GM19035 (cell line): Measurements from ENCODE around the gene TAB2.

Source experiments
- ATAC-seq: cut with Tn5 transposase; IDR thresholded peaks from one replicate; pipeline ENCODE4 v1.9.1; 2021; ENCODE audit not compliant: unreplicated experiment

TAB2 gene, protein sequence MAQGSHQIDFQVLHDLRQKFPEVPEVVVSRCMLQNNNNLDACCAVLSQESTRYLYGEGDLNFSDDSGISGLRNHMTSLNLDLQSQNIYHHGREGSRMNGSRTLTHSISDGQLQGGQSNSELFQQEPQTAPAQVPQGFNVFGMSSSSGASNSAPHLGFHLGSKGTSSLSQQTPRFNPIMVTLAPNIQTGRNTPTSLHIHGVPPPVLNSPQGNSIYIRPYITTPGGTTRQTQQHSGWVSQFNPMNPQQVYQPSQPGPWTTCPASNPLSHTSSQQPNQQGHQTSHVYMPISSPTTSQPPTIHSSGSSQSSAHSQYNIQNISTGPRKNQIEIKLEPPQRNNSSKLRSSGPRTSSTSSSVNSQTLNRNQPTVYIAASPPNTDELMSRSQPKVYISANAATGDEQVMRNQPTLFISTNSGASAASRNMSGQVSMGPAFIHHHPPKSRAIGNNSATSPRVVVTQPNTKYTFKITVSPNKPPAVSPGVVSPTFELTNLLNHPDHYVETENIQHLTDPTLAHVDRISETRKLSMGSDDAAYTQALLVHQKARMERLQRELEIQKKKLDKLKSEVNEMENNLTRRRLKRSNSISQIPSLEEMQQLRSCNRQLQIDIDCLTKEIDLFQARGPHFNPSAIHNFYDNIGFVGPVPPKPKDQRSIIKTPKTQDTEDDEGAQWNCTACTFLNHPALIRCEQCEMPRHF

DNA sequence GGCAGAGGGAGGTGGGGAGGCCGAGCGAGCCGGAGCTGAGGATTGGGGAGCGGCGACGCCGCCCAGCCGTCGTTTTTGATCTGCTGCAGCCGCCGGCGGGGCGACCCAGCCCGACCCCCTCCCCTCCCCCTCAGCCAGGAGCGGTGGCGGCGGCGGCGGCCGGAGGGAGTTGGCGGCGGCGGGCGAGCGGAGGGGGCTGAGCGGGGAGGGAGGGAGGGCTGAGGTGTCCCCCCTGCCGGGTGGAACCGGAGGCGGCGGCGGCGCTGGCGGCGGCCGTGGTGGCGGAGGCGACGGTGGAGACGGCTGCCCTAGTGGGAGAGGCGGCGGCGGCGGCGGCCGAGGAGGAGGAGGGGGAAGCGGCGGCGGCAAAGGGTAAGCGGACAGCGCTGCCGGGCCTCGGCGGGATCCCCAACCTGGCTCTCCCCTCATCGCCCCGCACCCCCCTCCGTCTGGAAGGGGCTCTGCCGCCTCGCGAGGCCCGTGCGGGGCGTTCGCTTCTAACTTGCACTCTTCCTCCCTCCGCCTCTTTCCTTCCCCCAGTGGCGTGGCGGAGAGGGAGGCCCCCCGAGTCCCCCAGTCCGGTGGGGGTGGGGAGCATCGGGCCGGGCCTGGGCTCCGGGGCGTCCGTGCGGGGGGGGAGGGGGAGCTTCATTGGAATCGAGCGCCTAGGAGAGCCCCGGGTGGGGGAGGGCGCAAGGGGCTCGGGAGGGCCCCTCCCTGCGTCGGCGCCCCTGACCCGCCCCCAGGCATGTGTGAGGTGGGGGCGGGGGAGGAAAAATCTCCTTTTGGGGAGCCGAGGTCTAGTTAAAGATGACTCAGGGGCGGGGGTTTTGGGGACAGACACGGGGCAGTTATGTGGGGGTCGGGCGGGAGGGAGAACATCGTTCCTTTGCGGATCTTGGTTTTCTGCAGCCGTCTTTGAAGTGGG is at the start of gene TAB2:
TAB2 (plus strand) TSS at position 69 of the 928 bp plus-strand sequence. CDS start 52,286 bp downstream, outside the sequence.
- ATAC-seq: peak; percentile 26

DNA sequence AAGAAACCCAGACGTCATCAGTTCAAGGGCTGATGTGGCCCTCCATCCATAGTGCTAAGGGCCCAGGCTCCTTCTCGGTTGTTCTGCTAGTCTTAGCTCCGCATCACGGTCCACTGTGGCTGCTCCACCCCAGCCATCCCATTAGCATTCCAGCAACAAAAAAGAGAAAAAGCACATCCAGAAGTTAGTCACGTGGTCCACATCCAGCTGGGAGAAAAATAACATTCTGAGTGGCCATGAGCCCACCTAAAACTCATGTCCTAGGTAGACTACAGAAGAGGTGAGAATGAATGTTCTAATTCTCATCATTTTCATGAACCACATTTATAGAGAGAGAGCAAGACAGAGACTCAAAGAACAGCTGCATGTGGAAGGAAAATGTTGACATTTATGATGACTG is 49.4 kb upstream of the TAB2 start:
- no peak for ATAC-seq

DNA sequence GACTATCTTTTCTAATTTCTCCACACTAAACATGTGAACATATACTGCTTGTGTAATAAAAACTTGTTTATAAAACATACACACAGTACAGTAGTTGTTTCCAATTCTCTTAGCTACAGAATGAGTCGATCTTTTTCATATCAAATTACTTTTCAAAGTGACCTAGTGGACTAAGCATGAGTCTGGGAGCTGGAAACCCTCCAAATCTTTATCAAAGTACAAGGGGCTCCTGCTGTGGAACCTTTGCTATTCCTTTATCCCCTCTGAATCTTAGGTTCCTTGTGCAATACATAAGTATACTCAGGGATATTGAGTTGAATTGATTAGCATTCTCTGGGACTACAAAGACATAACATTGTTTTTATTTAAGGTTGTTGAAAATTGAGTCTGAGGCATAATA is 48.7 kb upstream of the TAB2 start:
- no peak for ATAC-seq

DNA sequence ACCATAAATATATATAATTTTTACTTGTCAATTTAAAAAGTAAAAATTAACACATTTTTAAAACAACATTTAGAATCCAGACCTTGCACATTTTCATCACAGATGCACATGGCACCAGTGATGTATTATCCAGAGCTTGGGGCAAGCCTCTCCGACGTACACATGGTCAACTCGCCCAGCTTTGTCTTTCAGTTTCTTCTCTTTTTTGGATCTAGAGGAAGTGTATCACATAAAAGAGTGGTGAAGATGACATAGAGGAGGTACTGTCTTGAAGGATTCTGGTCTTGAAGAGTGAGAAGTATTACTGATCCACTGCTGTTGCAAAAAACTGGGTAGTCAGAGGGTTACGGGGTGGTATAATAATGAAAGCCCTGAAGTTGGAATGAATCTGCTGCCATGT is 46.9 kb upstream of the TAB2 start:
- ATAC-seq: no peak

DNA sequence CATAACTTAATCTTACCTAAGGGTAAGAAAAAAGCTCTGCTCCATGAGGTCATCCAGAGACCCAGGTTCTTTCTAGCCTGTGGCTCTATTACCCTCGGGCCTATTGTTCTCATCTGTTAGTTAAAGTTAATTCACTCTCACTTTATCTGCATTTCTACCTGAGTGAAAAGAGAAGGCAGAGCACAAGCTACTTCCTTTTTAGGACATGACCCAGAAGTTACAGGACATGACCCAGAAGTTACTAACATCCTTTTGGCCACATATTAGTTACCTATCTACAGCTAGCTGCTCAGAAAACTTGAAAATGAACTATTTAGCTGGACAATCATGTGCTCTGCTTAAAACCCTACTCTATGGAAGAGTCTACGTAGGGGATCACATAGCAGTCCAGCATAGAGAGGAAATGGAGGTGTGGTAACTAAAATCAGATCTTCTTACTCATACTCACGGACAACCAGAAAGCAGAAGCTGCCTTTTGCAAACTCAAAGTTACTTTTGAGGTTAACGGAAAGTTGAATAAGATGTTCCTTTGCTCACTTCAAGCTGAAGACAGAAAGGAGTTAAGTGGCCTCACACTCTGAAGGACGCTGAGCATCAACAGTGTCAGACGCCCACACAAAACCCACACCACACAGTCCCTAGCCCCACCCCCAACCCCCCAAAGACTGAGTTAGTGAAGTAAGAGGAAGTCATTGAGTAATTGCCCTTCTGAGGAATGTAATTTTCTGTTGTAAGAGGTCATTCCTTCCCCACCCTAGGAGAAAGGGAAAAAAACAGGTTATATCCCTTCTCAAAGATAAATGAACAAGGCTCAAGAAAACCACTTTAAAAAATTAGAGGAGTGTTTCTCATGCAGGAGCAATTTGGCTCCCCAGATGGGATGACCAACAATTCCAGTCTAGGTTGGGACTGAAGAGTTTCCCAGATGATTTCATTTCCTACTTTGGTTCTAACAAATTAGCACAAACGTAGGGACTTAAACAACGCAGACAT is 45.9 kb upstream of the TAB2 start:
- peak; percentile 74 for ATAC-seq

DNA sequence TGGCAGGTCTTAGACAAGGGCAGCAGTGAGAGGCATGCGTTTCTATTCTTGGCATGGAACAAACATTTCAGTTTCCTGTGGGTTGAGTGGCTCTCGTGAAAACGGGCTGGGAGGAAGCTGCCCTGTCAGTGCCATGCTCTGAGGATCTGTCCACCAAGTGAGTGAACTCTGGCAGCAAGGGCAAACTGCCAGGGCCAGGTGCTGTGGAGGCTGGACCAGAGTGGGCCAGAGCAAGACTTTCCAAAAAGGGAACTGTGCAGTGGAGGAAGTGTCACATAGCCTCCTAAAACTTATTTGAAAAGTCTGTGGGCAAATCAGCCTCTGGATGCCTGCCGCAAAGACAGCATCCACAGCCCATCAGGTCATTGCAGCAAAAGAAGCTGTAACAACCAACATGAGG is 44.2 kb upstream of the TAB2 start:
- no peak for ATAC-seq

DNA sequence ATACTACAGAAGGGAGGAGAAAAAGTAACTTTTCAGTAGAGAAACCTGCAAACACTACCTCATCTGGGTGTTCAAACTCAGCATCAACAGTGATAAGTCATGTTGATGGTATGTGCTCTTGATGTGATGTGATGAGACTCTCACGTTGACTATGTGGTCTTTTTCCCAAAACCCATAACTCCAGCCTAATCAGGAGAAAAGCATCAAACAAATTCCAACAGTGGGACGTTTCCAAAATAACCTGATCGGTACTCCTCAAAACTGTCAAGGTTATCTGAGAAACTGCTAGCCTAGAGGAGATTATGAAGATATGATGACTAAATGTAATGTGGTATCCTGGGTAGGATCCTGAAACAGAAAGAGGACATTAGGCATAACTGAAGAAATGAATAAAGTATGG is 41.9 kb upstream of the TAB2 start:
- no peak for ATAC-seq

DNA sequence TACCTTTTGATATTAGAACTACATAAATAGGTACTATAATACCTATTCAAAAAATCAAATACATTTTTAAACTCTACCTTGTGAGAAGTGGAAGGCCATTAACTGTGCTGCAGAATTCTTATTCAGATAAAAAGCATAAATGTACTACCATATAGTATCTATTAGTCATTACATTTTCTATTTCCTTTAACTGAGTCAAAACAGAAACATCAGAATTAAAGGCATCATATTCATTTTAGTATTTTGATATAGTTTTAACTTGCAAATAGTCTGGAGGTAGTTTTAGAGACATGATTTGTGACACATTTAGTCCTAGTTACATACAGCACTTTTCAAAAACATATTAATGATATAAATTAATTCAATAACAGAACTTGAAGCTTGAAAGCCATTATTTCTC is 39.9 kb upstream of the TAB2 start:
- ATAC-seq: no peak

DNA sequence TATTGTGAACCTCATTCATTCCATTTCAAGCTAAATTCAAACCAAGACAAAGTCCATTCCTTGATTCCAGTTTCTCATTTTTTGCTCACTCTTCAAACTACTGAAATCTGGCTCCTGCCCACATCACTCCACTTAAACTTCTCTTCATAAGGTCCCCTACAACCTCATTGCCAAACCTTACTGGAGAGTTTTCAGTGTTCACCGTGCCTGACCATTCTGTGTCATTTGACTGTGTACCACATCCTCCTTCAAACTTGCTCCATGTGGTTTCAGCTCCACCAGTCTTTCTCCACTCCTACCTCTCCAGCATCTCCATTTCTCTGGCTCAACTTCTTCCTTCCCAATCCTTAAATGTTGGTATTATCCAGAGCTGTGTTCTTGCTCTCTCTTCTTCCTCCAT is 38.5 kb upstream of the TAB2 start:
- ATAC-seq: no peak

DNA sequence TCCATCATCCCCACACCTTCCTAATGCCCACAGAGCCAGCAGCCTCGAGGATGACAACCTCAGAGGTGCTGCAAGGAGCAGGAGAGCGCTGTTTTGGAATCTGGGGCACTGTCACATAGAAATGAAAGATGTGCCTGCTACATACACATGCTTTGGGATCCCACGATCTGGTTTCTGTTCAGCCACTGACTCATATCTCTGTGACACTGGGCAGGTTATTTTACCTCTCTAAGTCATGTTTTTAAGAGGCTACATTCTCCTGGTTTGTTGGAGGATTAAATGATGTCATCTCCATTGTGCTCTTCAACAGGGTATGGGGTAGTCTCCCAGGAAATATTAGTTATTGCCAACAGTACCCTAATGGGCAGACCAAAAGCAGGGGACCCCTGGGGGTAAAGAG is 32.6 kb upstream of the TAB2 start:
- no peak for ATAC-seq

DNA sequence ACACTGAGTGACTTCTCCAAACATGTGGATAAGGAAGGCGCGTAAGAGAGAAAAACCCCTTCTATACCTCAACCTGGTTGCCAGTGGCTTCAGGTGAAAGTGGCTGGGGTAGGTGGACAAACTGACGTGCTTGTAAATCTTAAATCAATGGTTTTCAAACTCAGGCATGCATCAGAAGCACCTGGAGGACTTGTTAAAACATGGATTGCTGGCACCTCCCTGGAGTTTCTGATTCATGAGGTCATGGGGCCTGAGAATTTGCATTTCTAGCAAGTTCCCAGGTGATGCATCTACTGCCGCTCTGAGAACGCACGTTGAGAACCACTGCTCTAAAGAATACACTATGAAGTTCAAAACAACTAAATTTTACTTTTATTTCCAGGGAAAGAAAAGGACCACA is 31.9 kb upstream of the TAB2 start:
- ATAC-seq: no peak

DNA sequence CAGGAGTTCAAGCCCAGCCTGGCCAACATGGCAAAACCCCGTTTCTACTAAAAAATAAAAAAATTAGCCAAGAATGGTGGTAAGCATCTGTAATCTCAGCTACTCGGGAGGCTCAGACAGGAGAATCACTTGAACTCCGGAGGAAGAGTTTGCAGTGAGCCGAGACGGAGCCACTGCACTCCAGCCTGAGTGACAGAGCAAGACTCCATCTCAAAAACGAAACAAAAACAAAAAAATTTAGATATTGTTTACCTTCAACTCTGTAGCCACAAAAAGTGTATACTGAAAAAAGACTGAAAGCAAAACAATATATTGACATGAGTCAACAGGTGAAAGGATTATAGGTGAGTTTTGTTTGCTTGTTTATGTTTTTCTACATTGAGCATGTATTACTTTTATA is 30.6 kb upstream of the TAB2 start:
- ATAC-seq: no peak

DNA sequence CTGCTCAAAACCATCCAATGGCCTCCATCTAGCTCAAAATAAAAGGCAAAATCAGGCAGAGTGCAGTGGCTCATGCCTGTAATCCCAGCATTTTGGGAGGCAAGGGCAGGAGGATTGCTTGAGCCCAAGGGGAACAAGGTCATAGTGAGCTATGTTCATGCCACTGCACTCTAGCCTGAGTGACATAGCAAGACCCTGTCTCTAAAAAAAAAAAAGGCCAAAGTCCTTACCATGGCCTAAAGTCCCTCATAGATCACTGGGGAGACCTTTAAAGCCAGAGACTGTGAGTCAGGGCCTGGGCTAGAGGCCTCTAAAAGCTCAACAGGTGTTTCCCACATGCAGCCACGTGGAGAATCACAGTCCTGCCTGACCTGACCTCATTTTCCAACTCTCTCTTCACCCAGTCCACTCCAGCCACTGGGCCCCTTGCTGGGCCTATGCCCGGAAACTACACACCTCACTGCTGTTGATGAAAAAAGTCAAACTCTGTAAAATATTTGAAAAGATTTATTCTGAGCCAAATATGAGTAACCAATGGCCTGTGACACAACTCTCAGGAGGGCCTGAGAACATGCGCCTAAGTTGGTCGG is 28.2 kb upstream of the TAB2 start:
- no peak for ATAC-seq

DNA sequence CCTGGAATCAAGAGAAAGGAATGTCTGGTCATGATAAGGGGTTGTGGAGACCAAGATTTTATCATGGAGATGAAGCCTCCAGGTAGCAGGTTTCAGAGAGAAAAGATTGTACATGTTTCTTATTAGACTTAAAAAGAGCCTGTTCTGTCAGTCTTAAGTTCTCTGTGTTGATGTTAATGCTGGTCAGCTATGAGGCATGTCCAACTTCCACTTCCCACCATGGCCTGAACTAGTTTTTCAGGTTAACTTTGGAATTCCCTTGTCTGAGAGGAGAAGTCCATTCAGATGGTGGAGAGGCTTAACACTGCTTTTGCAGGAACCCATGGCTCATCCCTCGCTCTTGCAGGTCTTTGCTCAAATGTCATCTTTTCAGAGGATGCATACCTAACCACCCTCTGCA is 27.5 kb upstream of the TAB2 start:
- no peak for ATAC-seq

DNA sequence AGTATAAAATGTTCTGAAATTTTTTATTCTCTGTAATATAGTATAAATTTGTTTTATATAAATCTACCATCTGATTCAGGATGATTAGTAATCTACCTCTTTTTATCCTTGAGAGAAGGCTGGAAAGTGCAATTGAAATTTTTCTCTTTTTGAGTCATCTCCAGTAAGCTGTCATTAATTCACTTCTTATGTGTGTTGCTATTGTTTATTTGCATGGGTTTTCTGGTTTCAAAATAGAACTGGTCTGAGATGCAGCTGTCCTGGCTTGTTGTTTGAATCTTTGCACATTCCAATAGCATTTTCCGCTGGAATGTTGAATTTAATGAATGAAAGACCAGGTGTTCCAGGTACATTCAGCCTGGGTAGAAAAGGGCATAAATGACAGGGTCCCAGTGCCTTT is 24.3 kb upstream of the TAB2 start:
- ATAC-seq: no peak

DNA sequence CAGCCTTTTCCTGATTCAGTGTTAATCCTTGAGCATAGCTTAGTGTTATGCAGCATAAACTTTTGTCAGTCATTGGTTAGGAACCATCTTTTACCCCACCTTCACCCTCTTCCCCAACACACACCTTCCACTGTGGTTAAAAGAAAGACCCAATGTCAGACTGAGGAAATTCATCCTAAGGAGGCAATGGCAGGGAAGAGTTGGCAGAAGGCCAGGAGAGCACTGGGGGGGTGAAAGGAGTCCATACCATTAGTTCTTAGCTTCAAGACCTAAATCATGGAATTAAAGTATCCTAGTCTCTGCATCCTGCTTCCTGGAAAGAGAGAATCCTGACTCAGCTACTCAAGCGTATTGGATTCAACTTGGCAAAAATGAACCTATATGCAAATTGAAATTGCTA is 16.9 kb upstream of the TAB2 start:
- ATAC-seq: no peak

DNA sequence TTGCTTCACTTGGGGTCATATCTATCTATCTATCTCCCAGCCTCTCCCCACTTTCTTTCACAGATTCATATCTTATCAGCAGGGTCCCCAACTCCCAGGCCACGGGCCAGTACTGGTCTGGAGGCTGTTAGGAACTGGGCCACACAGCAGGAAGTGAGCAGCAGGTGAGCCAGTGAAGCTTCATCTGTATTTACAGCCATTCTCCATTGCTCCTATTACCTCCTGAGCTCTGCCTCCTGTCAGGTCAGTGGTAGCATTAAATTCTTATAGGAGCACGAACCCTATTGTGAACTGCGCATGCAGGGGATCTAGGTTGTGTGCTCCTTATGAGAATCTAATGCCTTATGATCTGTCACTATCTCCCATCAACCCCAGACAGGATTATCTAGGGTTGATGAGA is 14.8 kb upstream of the TAB2 start:
- ATAC-seq: no peak

DNA sequence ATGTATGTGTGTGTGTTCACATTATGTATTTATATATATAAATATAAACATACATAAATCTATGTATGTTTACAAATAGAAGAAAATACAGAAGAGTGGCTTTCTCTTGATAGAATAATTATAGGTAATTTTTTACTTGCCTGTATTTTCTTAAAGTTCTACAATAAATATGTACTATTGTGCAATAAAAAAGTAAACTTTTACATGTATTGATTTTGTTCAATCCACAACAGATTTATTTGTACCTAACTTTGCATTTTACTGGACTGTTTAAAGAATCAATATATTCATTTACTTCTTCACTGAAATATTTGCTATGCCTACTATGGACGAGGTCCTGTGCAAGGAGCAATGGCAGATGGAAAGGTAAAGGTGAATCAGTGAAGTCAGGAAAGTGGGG is 14.0 kb upstream of the TAB2 start:
- ATAC-seq: no peak

DNA sequence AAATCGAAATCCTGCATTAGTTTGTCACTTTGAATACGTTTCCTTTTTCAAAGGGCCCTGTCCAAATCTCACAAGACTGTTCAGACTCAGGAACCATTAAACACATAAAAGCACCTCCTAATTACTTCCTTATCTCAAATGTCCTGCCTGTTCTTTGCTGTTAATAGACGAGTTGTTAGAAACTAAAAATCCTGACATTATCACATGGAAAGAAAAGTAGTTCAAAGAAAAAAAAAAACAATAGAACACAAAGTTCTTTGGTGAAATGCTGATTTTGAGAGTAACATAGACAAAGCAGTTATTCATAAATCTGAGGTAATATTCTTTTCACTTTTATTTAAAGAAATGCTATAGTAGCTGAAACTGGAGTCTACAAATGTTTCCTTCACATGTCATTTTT is 12.1 kb upstream of the TAB2 start:
- ATAC-seq: no peak

DNA sequence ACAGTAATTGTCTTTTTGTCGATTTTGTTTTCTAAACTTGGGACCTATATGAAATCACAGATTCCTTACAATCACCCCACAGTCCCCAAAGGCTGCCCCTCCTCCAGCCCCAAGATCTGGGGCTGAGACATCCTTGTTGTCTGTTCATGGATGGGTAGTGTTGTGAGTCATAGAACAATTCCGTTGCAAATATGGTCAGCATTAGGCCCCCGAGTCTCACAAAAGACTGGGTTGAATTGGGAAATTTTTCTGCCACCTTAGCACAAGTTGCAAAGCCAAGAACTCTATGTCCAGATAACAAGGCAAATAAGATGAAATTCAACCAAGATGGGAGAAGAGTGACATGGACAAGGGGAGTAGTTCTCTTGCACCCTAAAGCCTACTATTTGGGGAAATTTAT is 10.5 kb upstream of the TAB2 start:
- ATAC-seq: no peak
